PC-3 (cell line): ENCODE measurements around the gene INA. TPM values are rescaled to one million over a fixed set of nuclear protein-coding genes. Genes with fewer than 3 reads are reported as not detected.

Source experiments
- ATAC-seq: fragments of 200-7000 bp; cut with Tn5 transposase; 2 replicates; pipeline ENCODE4 v1.9.1; 2020; ENCODE audit warnings: mild to moderate bottlenecking, moderate library complexity
- BruUV-seq: library from RNA; stranded (reverse); fragments of 400-500 nt; replicated peaks from 2 replicates; lab custom pipeline; 2021; lab: Mats Ljungman, UMichigan
- CTCF ChIA-PET: fragments of 300-600 bp; sonication (Branson Sonifier 250); formaldehyde crosslinking; loops from one replicate; lab custom pipeline; 2022; ENCODE audit warnings: antibody characterized with exemption; lab: Charles Lee
- POLR2A ChIA-PET: fragments of 300-600 bp; sonication (Branson Sonifier 250); formaldehyde crosslinking; loops from one replicate; lab custom pipeline; 2022; ENCODE audit warnings: antibody characterized with exemption; ENCODE audit not compliant: unreplicated experiment; lab: Charles Lee
- DNase-seq: peaks from one replicate; pipeline ENCODE4 v3.0.0-alpha.2; 2015
- H2AFZ ChIP-seq: fragments of 300-600 bp; sonication (generic); 2 replicates; pipeline ENCODE4 v1.6.0; 2016; ENCODE audit warnings: antibody characterized with exemption, low read length
- H3F3A ChIP-seq: fragments of 300-600 bp; sonication (generic); one replicate; pipeline ENCODE4 v1.6.0; 2017; ENCODE audit warnings: antibody characterized with exemption, low read length, control low read depth, mild to moderate bottlenecking; ENCODE audit not compliant: unreplicated experiment
- H3K27ac ChIP-seq: fragments of 300-600 bp; sonication (generic); 2 replicates; pipeline ENCODE4 v1.5.1; 2016; ENCODE audit warnings: mild to moderate bottlenecking, low read length
- H3K27me3 ChIP-seq: fragments of 300-600 bp; sonication (generic); 2 replicates; pipeline ENCODE4 v1.6.1; 2016; ENCODE audit warnings: low read length, mixed read lengths
- H3K36me3 ChIP-seq: fragments of 300-600 bp; sonication (generic); 2 replicates; pipeline ENCODE4 v1.6.1; 2016; ENCODE audit warnings: low read depth, mixed run types, low read length, mixed read lengths
- H3K4me1 ChIP-seq: fragments of 300-600 bp; sonication (generic); 2 replicates; pipeline ENCODE4 v1.5.1; 2016; ENCODE audit warnings: low read length; ENCODE audit not compliant: insufficient read depth
- H3K4me2 ChIP-seq: fragments of 300-600 bp; sonication (generic); 2 replicates; pipeline ENCODE4 v1.6.0; 2016; ENCODE audit warnings: low read length
- H3K4me3 ChIP-seq: fragments of 300-600 bp; sonication (generic); 2 replicates; pipeline ENCODE4 v1.5.1; 2016; ENCODE audit warnings: mild to moderate bottlenecking, low read length, mixed read lengths
- H3K79me2 ChIP-seq: fragments of 300-600 bp; sonication (generic); 2 replicates; pipeline ENCODE4 v1.6.1; 2017; ENCODE audit warnings: low read length, mixed read lengths
- H3K9ac ChIP-seq: fragments of 300-600 bp; sonication (generic); 2 replicates; pipeline ENCODE4 v1.6.0; 2016; ENCODE audit warnings: mild to moderate bottlenecking, low read length
- H3K9me2 ChIP-seq: fragments of 300-600 bp; sonication (generic); replicated peaks from 2 replicates; pipeline ENCODE4 v1.6.1; 2016; ENCODE audit warnings: mixed run types, low read length, mixed read lengths
- H3K9me3 ChIP-seq: fragments of 300-600 bp; sonication (generic); 2 replicates; pipeline ENCODE4 v1.6.1; 2016; ENCODE audit warnings: low read length, mixed read lengths
- H4K20me1 ChIP-seq: fragments of 300-600 bp; sonication (generic); 2 replicates; pipeline ENCODE4 v1.6.1; 2016; ENCODE audit warnings: low read length, mixed read lengths
- CTCF ChIP-seq: fragments of 300-600 bp; sonication (generic); conservative IDR thresholded peaks from 2 replicates; pipeline ENCODE4 v1.5.1; 2017; ENCODE audit warnings: antibody characterized with exemption, low read depth, mild to moderate bottlenecking, low read length
- EZH2 ChIP-seq: fragments of 300-600 bp; sonication (generic); IDR thresholded peaks from one replicate; pipeline ENCODE4 v1.6.1; 2017; ENCODE audit warnings: antibody characterized with exemption, mild to moderate bottlenecking, low read length; ENCODE audit not compliant: unreplicated experiment
- EZH2phosphoT487 ChIP-seq: fragments of 300-600 bp; sonication (generic); IDR thresholded peaks from 2 replicates; pipeline ENCODE4 v1.6.1; 2018; ENCODE audit warnings: mild to moderate bottlenecking, antibody characterized with exemption, low read length, borderline replicate concordance
- intact Hi-C: fragments of 100-400 bp; cut with micrococcal nuclease; formaldehyde crosslinking; loops from 2 replicates; pipeline ENCODE4 v1.9.0; 2023
- total RNA-seq: library from RNA; depleted of rRNA; stranded (reverse); fragments of >200 nt; gene quantifications from 2 replicates; pipeline ENCODE4 v1.2.3, GENCODE V29; 2014

The INA gene
- total RNA-seq, 1 experiment from 2014 or later, result not detected

- Histone ChIP-seq H4K20me1 (no peaks in the 10 kb centered on the region), H3K79me2 (no peaks in the 10 kb centered on the region), H3K9me2 (no peaks in the 10 kb centered on the region), H3K4me1 (peaks cover 56% of the 10 kb centered on the region), H2AFZ (no peak overlapping the region), H3K9me3 (no peaks in the 10 kb centered on the region), H3K27me3 (no peaks in the 10 kb centered on the region), H3K4me3 (no peak overlapping the region), H3K4me2 (no peak overlapping the region), H3K9ac (no peak overlapping the region), H3F3A (peaks cover 6% of the 10 kb centered on the region), H3K36me3 (no peaks in the 10 kb centered on the region), H3K27ac (no peak overlapping the region)
- no peak for TF ChIP-seq EZH2
- no peak for TF ChIP-seq EZH2phosphoT487
- no peak for TF ChIP-seq CTCF
- CTCF ChIA-PET, result no interaction called here
- ATAC-seq, result no peak
- DNase-seq, result no peak
- BruUV-seq, result no TSS peak
- intact Hi-C loops, result no loop called here
- POLR2A ChIA-PET, result no interaction called here
These were observed 41.2 kb upstream of the INA start for GRCh38 chr10:103235775-103236174.

GRCh38 chr10:103238506-103239252 is 38.3 kb upstream of the INA start:
- Histone ChIP-seq H3K4me1 (peaks cover 45% of the 10 kb centered on the region), H3K79me2 (no peaks in the 10 kb centered on the region), H3K9me3 (no peaks in the 10 kb centered on the region), H3K9ac (peak overlapping the region; percentile 86), H3K36me3 (no peaks in the 10 kb centered on the region), H2AFZ (peak overlapping the region; percentile 14; the same call in 1 of the 2 replicates), H3K4me2 (peak overlapping the region; percentile 44), H3K9me2 (no peaks in the 10 kb centered on the region), H3K4me3 (no peak overlapping the region), H4K20me1 (no peaks in the 10 kb centered on the region), H3K27me3 (no peaks in the 10 kb centered on the region), H3F3A (peaks cover 4% of the 10 kb centered on the region), H3K27ac (peak overlapping the region; percentile 100)
- TF ChIP-seq EZH2 (no peak), CTCF (peak; percentile 69)
- ChIA-PET CTCF (interaction anchor here (0.6 to 1.0 kb wide), 4 partner anchors 50 to 133 kb away, joined by 3 to 6 read pairs (median 3); no protein-coding TSS in a partner anchor), POLR2A (interaction anchor here (0.6 kb wide), 1 partner anchor 146 kb away, joined by 5 read pairs; no protein-coding TSS in a partner anchor)
- intact Hi-C loops, result no loop called here
- DNase-seq (peak; percentile 94), ATAC-seq (peak; percentile 32)
- BruUV-seq, result no TSS peak
